NCI-H82 treated with DMSO at 0.1 percent for 48 hours (cell line): Measurements from ENCODE around the gene MYLK2.

Source experiments
- DNase-seq: peaks from one replicate; lab custom pipeline; 2025; ENCODE audit not compliant: unreplicated experiment; lab: John Stamatoyannopoulos, UW

Gene MYLK2

DNA sequence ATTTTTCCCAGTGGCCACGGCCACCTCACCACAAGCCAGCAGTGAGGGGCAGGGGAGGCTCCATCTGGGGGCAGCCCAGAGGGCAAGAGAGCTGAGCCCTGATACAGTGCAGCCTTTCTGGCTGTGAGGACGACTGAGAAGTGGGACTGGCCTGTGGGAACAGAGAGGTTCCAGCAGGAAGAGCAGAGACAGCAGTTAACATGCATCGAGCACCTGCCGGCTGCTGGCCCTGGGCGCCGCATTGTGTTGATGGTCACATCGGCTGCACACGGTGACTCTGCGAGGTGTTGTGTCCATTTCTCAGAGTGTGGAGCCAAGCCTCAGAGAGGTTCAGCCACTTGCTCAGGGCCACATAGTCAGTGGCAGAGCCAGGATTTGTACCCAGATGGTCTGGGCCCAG lies 16.4 kb downstream of the MYLK2 start:
- DNase-seq, result no peak

DNA sequence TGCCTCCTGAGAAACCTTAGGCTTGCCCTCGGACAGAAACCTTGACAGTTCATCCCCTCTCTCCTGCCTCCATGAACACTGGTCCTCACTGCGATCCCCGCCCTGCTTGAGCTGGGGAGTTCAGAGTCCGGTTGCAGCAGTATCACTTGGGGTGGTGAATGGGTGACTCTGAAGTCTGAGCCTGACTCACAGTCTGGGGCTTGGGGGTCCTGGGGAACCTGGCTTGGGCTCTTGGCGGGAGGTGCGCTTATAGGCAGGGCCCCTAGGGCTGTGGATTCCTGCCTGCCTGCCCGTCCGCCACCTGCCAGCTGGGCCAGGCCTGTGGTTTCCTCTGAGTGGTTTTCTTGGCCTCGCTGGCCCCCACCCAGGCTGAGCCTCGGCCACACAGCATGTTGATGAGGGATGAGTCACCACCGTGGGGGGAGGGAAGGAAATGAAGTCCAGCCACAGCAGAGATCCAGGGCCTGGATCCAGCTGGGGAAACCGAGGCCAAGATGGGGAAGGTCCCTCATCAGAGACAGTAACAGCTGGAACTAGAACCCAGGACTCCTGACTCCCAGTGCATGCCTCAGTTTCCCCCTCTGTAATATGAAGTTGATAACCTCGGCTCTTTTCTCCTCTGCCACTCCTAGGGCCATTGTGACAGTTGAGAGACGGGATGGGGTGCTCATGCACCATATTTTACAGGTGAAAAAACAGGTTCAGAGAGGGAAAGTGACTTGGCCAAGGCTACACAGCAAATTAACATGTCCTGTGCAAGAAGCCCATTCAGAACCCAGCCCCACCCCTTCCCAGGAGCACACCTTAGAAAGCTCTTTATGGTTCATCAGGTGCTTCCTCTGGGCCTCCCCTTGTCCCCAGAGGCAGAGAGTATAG lies 17.1 kb downstream of the MYLK2 start:
- no peak for DNase-seq

DNA sequence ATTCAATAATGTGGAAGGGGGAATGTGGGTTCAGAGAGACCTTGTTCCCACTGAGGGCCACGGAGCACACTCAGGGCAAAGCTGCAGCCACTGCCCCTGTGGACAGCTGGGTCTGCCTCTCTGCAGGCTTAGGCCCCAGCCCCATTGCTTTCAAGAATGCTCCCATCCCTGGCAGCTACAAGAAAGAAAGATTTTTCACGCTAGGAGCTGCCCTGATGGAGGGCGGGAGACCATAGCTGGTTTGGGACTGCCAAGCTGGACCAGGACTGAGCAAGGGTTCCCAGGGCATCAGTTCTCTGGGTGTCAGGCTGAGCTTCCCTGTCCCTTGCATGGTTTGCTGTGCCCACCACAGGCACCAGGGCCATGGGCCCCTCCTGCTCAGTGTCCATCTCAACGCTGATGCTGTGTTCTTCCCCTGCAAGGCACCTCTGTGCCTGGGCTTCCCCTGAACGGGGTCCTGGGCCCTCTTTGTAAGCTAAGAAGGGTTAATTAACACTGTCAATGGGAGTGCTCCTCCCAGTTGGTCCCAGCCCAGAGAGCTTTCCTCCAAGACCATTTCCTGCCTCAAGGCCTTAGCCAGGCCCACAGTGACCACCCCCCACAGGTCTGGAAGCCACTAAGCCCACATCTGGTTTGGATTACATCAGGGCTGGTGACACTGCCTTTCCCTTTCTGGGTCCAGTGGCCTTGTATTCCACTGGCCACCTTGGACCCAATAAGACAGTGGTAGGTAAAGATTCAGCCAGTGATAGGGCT lies 17.9 kb downstream of the MYLK2 start:
- no peak for DNase-seq

DNA sequence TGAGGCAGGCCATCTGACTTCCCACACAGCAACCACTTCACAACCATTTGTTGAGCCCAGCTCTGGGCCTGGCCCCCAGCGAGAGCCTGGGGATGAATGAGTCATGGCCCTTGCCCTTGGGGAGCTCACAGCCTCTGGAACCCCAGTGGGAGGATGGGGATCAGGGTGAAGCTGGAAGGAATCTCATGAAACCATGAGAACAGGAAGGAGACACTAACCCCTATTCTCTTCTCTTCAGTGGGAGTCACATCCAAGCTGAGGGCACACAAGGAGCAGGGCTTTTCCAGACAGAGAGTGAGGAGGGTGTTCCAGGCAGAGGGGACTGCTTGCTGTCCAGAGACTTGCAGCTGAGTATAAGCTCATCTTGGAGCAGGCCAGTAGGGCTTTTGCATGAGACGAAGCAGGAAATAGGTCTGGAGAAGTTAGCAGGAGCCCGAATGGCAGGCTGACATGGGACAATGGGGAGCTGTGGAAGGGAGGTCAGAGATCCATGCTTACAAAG lies 18.8 kb downstream of the MYLK2 start:
- DNase-seq, result no peak

DNA sequence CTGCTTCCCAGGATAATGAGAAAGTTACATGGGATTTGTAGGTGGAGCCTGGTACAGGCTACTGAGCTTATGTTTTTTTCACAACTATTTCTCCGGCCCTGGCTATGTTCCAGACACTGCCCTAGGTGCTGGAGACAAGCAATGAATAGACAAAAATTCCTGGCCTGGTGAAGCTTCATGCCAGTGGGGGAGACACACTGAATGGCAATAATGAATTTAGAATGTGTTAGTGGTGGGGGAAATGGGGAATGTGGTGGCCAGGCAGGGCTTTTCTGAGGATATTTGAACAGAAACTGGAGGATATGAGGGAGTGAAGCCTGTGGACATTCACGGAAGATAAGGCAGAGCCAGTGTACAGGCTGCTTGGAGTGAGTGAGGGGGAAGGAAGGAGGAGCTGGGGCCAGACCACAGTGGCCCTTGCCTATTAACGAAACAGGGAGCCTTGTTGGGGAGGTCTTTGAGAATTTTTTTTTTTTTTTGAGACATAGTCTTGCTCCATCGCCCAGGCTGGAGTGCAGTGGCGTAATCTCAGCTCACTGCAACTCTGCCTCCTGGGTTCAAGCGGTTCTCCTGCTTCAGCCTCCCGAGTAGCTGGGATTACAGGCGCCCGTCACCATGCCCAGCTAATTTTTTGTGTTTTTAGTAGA lies 19.6 kb downstream of the MYLK2 start:
- DNase-seq, result no peak

DNA sequence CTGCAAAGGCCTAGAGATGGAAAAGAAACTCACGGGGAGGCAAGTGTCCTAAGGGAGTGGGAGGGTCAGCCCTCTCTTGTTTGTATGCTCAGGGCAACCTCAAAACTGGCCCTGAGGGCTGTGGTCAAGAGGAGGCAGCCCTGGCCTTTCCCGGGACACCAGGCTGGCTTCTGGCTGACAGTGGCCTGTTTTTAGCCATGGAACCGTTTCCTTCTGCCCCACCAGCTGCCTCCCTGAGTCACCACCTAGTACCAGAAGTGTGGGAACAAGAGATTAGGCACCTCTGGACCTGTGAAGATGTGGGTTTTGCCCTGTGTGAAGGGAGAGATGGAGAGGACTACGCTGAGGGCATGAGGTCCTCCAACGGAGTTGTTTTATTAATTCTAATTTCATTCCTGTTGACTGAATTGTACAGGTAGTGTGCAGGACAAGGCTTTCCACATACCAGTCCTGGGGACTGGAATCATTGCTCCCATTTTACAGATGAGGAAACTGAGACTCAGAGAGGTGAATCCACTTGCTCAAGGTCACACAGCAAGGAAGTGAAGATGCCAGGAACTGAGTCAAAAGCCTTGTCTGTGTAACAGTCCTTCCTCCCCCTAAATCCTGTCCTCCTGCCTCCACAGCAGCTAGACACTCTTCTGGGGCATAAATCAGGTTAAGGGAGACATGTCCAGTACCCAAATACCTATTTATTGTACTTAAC lies 20.8 kb downstream of the MYLK2 start:
- DNase-seq, result no peak

DNA sequence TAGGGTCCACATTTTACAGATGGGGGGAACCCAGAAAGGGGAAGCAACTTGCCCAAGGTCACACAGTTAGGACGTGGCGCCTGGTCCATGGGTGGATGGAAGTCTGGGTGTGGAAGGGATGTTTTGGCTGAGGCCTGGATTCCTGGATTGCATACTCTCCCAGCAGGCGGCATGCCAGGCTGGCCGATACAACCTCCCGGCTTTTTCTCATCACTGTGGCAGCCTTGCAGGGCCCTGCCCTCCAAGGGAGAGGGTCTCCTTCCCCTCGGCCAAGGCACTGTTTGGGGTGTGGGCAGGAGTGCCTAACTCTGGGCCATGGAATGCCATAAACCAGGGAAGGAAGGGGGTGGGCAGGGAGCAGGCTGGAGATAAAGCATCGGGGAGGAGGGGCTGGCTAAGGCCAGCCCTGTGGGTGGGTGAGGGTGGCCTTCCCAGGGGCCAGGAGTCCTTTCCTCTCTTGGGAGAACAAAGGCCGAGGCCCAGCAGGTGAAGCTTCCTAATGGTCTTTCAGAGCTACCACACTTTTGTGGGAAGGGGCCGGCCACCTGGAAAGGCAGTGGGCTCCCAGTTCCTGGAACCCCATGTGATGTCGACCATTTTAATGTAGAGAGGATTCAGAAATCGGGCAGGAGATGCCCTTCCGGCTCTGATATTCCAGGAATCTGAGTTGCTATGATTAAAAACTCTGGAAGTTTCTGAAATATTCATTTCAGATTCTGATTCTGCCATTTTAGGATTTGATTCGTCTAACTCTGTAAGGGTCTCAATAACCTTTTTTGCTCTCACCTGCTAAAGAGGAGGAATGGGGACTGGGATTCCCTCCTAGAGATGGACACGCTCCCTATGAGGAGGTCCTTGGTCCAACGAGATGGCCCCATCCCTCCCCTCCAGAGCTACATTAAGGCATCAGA lies 22.0 kb downstream of the MYLK2 start:
- DNase-seq, result no peak

DNA sequence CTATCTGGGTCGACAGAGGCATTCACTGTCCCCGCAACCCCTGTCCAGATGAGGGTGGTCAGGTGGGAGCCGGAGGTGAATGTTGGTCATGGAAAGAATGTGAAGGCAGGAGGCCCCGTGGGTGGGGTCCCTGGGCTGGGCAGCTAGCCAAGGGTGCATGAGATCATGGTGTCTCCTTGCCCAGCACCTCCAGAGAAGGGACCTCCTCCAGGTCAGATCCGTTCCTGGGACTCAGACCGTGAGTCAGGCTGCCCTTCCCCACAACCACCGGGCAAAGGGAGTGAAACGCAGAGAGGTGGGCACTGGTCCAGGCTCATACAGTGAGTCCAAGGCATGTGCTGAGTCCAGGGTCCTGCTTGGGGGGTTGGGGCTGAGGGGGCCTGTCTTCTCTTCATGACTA lies 22.8 kb downstream of the MYLK2 start:
- no peak for DNase-seq

DNA sequence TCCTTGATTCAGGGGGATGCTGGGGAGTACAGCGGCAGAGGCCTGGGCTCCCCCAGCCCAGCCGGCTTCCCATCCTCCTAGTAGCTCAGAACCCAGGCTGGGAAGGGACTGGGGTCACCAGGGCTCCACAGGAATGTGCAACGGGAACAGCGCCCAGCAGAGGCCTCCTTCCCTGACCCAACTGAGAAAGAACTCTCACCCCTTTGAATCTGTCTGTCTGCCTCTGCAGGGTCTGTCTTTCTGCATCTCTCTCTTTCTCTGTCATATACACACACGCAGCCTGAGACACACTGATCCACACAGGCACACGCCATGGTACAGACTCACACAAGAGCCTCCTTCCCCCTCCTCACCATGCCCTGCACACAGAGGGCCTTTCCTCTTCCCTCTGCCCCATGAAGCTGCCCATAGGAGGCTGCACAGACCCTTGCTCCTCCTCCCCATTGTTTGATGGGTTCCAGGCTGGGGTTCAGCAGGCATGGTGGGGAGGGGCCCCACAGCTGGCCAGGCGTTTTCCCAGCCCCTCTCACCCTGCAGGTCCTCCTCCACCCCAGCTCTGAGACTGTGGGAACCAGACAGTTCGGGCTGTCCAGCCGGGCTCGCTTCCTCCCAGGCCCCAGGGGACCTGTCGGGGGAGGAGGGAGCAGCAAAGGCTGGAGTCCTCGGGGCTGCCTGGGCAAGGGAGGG lies 23.5 kb downstream of the MYLK2 start:
- no peak for DNase-seq

DNA sequence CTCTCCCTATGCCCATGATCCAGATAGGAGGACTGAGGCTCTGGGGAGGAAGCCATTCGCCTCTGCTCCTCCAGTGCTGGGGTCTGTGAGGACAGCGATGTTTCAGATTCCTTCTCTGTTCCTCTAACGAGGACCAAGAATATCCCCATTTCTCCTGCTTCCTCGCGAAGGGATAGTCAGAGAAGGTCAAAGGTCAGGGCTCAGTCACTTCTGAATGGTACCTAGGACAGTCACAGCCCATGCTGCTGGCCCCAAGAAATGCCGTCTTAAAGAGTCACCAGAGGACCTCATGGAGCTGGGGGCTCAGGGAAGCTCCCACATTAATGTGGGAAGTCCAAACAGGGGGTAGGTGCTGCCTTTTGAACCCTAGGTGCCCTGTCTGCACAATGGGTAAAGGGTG lies 24.1 kb downstream of the MYLK2 start:
- DNase-seq, result no peak

DNA sequence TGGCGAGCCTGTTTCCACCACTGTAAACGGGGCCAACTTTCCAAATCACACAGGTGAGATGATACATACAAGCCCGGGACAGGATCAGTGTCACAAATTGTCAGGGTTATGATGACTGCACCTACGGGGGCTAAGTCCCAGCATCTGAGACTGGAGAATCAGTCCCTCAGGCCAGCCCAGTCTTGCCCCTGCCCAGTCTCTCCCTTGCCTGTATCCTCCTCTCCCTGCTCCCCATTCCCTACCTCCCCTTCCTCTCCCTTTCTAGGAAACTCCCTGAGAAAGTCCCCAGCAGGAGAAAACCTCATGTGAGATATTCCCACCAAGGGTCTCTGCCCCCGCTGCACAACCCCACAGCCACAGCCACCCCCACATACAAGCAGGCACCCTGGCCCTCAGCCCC lies 24.7 kb downstream of the MYLK2 start:
- no peak for DNase-seq

DNA sequence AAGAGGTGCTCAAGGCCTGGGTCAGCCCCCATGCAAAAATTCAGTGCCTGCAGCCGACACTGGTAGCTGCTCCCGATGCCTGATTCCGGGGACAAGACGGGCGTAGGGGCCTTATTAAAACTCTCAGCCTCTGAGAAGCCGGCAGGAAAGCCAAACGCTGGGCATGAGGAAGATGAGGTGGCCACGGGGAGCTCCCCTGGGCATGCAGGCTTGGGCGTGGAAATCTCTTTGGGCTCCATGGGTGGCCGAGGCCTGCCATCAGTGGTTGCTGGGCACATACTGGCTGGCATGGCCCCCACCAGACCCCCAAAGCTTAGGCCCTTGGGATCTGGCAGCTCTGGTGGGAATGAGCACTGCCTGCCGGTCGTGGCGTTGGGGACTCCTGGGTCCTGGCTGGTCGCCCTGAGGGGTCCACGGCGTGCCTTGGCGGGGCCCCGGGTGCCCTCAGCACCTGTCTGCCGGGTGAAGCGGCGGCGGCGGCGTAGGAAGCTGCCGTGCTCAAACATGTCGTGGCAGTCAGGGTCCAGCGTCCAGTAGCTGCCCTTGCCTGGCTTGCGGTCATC lies 25.7 kb downstream of the MYLK2 start:
- no peak for DNase-seq

DNA sequence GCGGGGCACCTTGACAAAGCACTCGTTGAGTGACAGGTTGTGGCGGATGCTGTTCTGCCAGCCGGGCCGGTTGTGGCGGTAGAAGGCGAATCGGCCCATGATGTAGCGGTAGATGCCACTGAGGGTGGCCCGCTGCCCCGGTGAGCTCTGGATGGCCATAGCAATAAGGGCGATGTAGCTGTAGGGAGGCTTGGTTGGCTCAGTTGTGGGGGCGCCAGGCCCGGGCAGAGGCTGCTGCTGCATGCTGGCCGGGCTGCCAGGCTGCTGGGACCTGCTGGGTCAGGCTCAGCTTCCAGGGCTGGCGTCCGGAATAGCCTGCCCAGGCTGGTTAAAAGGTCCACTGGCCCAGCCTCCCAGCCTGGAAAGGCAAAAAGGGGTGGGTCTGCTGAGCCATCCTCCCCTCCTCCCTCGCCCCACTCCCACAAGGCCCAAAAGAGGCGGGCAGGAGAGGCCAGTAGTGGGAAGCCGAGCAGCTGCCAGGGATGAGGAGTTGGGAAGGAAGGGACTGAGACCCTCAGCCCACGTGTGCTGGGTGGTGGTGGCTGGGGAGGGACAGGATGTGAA lies 26.2 kb downstream of the MYLK2 start, which contains the start of gene FOXS1:
FOXS1 (minus strand) TSS at position 305 of the 564 bp plus-strand sequence; CDS start at position 243, 62 bp downstream.
- no peak for DNase-seq

DNA sequence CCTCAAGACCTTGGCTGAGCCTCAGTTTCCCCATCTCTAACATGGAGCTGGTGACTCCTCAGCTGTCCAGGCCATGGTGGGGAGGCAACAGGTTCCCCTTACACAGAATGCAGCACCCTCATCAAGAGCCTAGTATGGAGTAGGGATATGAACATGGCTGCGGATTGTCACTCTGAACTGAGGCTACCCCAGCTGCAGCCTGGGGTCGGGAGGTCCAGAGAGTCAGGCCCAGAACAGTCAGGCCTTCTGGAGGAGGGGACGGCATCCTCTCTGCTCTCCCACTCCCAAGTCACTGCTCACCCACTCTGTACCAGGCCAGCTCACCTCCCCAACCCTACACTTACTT lies 27.6 kb downstream of the MYLK2 start:
- DNase-seq, result no peak

DNA sequence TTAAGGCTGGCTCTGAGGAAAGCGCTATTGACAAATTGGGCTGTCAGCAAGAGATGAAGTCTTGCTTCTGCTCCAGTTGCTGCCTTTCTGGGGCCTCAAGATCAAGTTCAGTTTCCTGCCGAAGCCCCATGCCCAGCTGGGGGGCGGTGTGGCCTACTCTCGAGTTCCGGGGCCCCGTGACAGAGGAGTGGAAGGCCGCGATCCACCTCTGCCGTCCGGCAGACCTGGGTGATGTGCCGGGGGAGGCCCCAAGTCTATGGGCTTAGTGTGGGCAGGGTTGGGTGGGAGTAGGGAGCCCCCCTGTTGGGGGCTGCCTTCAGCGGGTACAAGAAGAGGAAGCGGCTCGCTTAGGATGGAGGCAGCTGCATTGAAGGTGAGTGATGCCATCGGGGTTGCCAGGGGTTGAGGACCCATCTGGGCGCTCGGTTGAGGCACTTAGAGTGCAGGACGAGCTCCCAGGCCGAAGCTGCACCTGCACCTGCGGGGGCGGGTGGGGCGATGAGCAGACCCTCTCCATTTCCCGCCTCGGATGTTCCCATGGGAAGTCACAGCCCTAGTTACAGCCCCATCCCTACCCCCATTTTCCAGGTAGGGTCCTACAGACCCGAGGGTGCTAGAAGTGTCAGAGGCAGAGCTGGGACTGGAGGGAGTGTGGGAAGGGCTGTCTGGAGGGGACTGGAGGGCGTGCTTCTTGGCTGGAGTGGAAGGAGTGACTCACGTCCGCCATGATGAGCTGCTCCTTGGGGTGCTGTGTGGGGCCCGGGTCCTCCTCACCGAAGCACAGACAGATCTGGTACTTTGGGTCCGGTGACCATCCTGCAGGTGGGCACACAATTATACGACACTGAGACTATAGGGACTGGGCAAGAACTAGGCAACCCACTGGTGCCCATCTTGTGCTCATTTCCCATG lies 29.2 kb downstream of the MYLK2 start:
- DNase-seq, result no peak

DNA sequence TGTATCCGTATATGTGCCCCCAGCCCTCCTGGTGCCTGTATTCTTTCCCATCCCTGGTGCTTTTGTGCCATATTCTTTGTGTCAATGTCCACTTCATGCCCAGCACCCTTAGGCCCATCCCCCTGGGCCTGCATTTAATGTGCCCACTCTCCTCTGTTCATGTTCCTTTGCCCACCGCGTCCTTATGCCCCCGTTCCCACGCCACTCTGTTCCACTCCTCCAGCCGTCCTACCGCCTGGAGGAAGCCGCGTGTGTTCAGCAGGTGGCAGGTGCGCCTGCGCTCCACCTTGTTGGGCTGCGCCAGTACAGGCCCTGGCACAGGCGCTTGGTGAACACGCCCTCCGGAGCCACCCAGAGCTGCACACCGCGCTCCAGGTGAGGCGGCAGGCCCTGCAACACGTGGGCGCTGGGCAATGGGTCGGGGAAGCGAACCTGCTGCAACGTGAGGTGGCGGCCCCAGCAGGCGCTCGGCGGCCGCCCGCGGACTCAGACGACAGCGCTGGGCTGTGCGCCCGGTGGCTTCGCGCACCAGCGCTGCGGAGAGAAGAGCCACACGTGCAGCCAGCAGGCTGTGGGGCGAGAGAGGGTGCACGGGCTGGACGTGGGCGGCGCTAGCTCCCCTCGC lies 30.3 kb downstream of the MYLK2 start:
- DNase-seq, result no peak

DNA sequence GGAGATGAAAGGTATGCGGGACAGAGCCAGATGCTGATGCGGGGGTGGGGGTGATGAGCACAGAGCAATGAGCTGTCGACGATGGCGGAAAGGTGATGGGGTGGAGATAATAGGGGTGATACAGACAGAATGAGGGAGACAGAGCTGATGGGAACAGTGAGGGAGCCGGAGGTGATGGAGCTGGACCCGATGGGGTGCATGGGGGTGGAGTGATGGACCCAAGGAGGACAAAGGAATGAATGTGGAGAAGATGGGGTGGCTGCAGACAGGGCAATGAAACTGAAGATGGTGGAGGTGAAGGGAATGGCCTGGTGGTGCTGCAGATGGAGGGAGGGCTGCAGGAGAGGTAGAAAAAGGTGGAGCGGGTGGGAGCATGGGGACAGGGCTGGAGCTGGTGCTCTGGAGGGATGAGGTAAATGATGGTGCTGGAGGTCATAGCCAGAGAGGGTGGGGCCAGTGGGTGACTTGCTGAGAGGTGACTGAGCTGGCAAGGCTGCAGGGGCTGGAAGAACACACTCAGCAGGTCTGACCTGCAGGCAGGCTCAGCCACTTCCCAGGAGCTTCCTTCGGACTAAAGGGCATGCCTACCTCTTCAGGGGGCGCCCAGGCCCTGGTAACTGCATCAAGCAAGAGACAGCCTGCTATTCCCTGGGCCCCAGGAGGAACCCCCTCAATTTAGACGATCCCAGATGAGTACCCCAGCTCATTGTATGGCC lies 32.2 kb downstream of the MYLK2 start:
- no peak for DNase-seq
